SK-N-SH treated with all-trans-retinoic acid at 6 μM for 48 hours (cell line): ENCODE data around the gene SNX11.

Source experiments
- ARNTL ChIP-seq: fragments of 450-650 bp; formaldehyde crosslinking; IDR thresholded peaks from 2 replicates; pipeline ENCODE4 v1.5.0; 2020; ENCODE audit warnings: low read depth, mild to moderate bottlenecking, moderate library complexity, borderline replicate concordance
- PPARA ChIP-seq: fragments of 250-450 bp; sonication (Bioruptor Pico); IDR thresholded peaks from 2 replicates; pipeline ENCODE4 v1.5.0; 2020; ENCODE audit warnings: mild to moderate bottlenecking, borderline replicate concordance
- RARB ChIP-seq: fragments of 250-450 bp; sonication (Bioruptor Pico); IDR thresholded peaks from 2 replicates; pipeline ENCODE4 v1.8.0; 2021; ENCODE audit warnings: mild to moderate bottlenecking, moderate library complexity
- ZFP3 ChIP-seq: fragments of 250-450 bp; sonication (Bioruptor Pico); IDR thresholded peaks from 2 replicates; pipeline ENCODE4 v1.5.0; 2020; ENCODE audit warnings: mild to moderate bottlenecking, moderate library complexity
- ZNF70 ChIP-seq: fragments of 450-650 bp; formaldehyde crosslinking; IDR thresholded peaks from 2 replicates; pipeline ENCODE4 v1.5.0; 2020; ENCODE audit warnings: mild to moderate bottlenecking, moderate library complexity

- TF ChIP-seq RARB (CRISPR knock-in tag) (no peak), ARNTL (no peak), ZFP3 (CRISPR knock-in tag) (no peak), ZNF70 (CRISPR knock-in tag) (no peak), PPARA (no peak)
These were observed 15.1 kb downstream of the SNX11 start for GRCh38 chr17:48122665-48123045.
